ENCODE measurements around the gene PDGFRA. TPM values are rescaled to one million over a fixed set of nuclear protein-coding genes. Genes with fewer than 3 reads are reported as not detected.

Gene PDGFRA
- total RNA-seq, 1 experiment from 2014 or later = 6.8 TPM

- no peak overlapping the region for H3K18ac ChIP-seq (ENCODE audit: insufficient read length, low read depth, low read length)
- H3K79me1 ChIP-seq (ENCODE audit: insufficient read depth, low read depth, low read length, poor library complexity, severe bottlenecking) = no peaks in the 10 kb centered on the region
- H2BK120ac ChIP-seq (ENCODE audit: low read depth, low read length, poor library complexity, severe bottlenecking) = no peak overlapping the region
- no peak overlapping the region for H2AFZ ChIP-seq (ENCODE audit: low read length)
- peaks cover 9% of the 10 kb centered on the region for H3K23me2 ChIP-seq (ENCODE audit: insufficient read length, low read depth, low read length, poor library complexity, severe bottlenecking)
- H3K4me1 ChIP-seq (ENCODE audit: insufficient read depth, low read length) = no peaks in the 10 kb centered on the region
- no peak overlapping the region for H3K23ac ChIP-seq (ENCODE audit: insufficient read length, low read depth, low read length)
- H3K56ac ChIP-seq (ENCODE audit: insufficient read length, low read depth, low read length) = no peak overlapping the region
- H4K8ac ChIP-seq (replicated peaks; ENCODE audit: insufficient read length, low read depth, low read length) = no peak overlapping the region
- H3K79me2 ChIP-seq (ENCODE audit: insufficient read depth, low read length) = no peaks in the 10 kb centered on the region
- no peak overlapping the region for H2BK15ac ChIP-seq (ENCODE audit: low read depth, low read length)
- no peak overlapping the region for H4K5ac ChIP-seq (ENCODE audit: insufficient read length, low read depth, low read length)
- H3K4ac ChIP-seq (ENCODE audit: low read depth, low read length) = no peak overlapping the region
- Mint-ChIP-seq H3K36me3 (ENCODE audit: insufficient read depth in 1 of 3, low read depth in 3 of 3) (peaks cover 3 to 35% (median 22%) of the 10 kb centered on the region in 3 experiments), H3K9me3 (peaks cover 39 to 42% of the 10 kb centered on the region in 2 experiments), H3K27ac (no peak overlapping the region), H3K4me3 (no peak overlapping the region), H3K27me3 (ENCODE audit: low read depth) (peaks cover 42% of the 10 kb centered on the region), H3K4me1 (peaks cover 7 to 8% of the 10 kb centered on the region in 2 experiments)
- peaks cover 3% of the 10 kb centered on the region; the same call in 1 of the 2 replicates for H3K27me3 ChIP-seq (ENCODE audit: insufficient read depth, low read length)
- H3T11ph ChIP-seq (ENCODE audit: low read length) = no peak overlapping the region
- H3K9me3 ChIP-seq (ENCODE audit: control insufficient read depth, low read depth, low read length) = peaks cover 24% of the 10 kb centered on the region
- no peak overlapping the region for H2AK5ac ChIP-seq (ENCODE audit: insufficient read length, low read length)
- H4K20me1 ChIP-seq (ENCODE audit: control insufficient read depth, insufficient read depth, insufficient read length) = no peaks in the 10 kb centered on the region
- no peak overlapping the region for H3K9ac ChIP-seq (ENCODE audit: extremely low read depth, insufficient read length, low read length)
- H3K27ac ChIP-seq (ENCODE audit: insufficient read length, low read depth, low read length) = no peak overlapping the region
- DNase-seq = no peak
- no peak overlapping the region for H4K91ac ChIP-seq (ENCODE audit: insufficient read length, low read depth, low read length)
- H3K4me2 ChIP-seq (ENCODE audit: insufficient read depth, insufficient read length, low read length) = no peak overlapping the region
- no peak overlapping the region for H3K14ac ChIP-seq (ENCODE audit: insufficient read depth, low read length)
- WGBS (ENCODE audit: extremely low coverage, insufficient read length, low lambda C conversion rate) = no CpG with 5 or more reads among the region's 2 CpGs
- H2BK12ac ChIP-seq (ENCODE audit: insufficient read length, low read depth, low read length) = no peak overlapping the region
- no peak overlapping the region for H2BK20ac ChIP-seq (ENCODE audit: low read depth, low read length, poor library complexity, severe bottlenecking)
- TF ChIP-seq CTCF (conservative IDR thresholded peaks at IDR 0.05) = no peak
- H2BK5ac ChIP-seq (ENCODE audit: insufficient read length, low read length) = no peak overlapping the region
Measured at GRCh38 chr4:54237770-54238169, 8.7 kb downstream of the PDGFRA start.
